HepG2 (cell line): ENCODE results near the gene GSTA1. TPM values are rescaled to one million over a fixed set of nuclear protein-coding genes. Genes with fewer than 3 reads are reported as not detected.
"Not testable (repeated sequence)": the region's sequence is repeated elsewhere in the genome, so short reads cannot be mapped to it uniquely, and the experiment has no call there.

Source experiments
- ATAC-seq: fragments of 200-7000 bp; cut with Tn5 transposase; 3 replicates; pipeline ENCODE4 v1.9.1; 2020; ENCODE audit warnings: mild to moderate bottlenecking, moderate library complexity
- BruUV-seq: library from RNA; stranded (reverse); fragments of 400-500 nt; replicated peaks from 2 replicates; lab custom pipeline; 2021; lab: Mats Ljungman, UMichigan
- CTCF ChIA-PET: fragments of 300-600 bp; formaldehyde crosslinking; extraction: SDS; loops from one replicate; lab custom pipeline; 2021; ENCODE audit warnings: low total read pairs, inconsistent platforms, low intra/inter-chr PET ratio; lab: Yijun Ruan, JAX
- POLR2A ChIA-PET: fragments of 350-600 bp; sonication (Branson Sonifier 250); formaldehyde crosslinking; loops from one replicate; lab custom pipeline; 2020; ENCODE audit warnings: antibody characterized with exemption, inconsistent platforms; lab: Yijun Ruan, JAX
- DNase-seq: peaks from one replicate; pipeline ENCODE4 v3.0.0-alpha.2; 2015; ENCODE audit warnings: low spot score
- FAIRE-seq: peaks from 3 replicates; lab custom pipeline; 2011; peaks lifted over from hg19 to GRCh38; lab: Jason Lieb, UNC
- H2AFZ ChIP-seq: one replicate; pipeline ENCODE4 v1.6.1; 2011; ENCODE audit warnings: low read length, inconsistent platforms
- H3K27ac ChIP-seq: fragments of 300-600 bp; 3 replicates; pipeline ENCODE4 v1.8.0; 2011; ENCODE audit warnings: mixed run types, mild to moderate bottlenecking, mixed read lengths, low read length, inconsistent platforms; ENCODE audit not compliant: insufficient read depth; ENCODE audit errors: extremely low read length
- H3K27me3 ChIP-seq, 2 experiments: fragments of 200-600 bp in 1 of 2; 2 replicates in 1 of 2; 3 replicates in 1 of 2; pipeline versions ENCODE4 v1.6.0 to v1.8.0; 2011; ENCODE audit warnings: low read length in 2 of 2, mild to moderate bottlenecking in 2 of 2, moderate library complexity in 2 of 2, inconsistent platforms in 1 of 2; ENCODE audit not compliant: insufficient read depth in 2 of 2, control insufficient read depth in 1 of 2
- H3K36me3 ChIP-seq, 2 experiments: fragments of 200-600 bp in 1 of 2; replicated peaks in 1 of 2; 2 replicates in 1 of 2; 3 replicates in 1 of 2; pipeline versions ENCODE4 v1.5.1 to v1.8.0; 2011; ENCODE audit warnings: low read length in 2 of 2, inconsistent platforms in 1 of 2; ENCODE audit not compliant: insufficient read depth in 2 of 2, control insufficient read depth in 1 of 2
- H3K4me1 ChIP-seq: 2 replicates; pipeline ENCODE4 v1.5.1; 2012; ENCODE audit warnings: low read length, inconsistent platforms; ENCODE audit not compliant: insufficient read depth
- H3K4me2 ChIP-seq: 2 replicates; pipeline ENCODE4 v1.6.0; 2011; ENCODE audit warnings: low read depth, low read length, inconsistent platforms
- H3K4me3 ChIP-seq, 3 experiments: fragments of 200-600 bp in 1 of 3; sonication (generic), shearing (Covaris generic) in 1 of 3; replicated peaks in 1 of 3; 2 replicates each; pipeline ENCODE4 v1.5.1; 2011 to 2016; ENCODE audit warnings: low read length in 3 of 3, inconsistent platforms in 2 of 3, low read depth in 2 of 3, mild to moderate bottlenecking in 2 of 3, control low read depth in 1 of 3, mixed read lengths in 1 of 3; ENCODE audit not compliant: insufficient read depth in 1 of 3
- H3K79me2 ChIP-seq: one replicate; pipeline ENCODE4 v1.6.1; 2011; ENCODE audit warnings: low read length, inconsistent platforms; ENCODE audit not compliant: insufficient read depth
- H3K9ac ChIP-seq: 2 replicates; pipeline ENCODE4 v1.6.0; 2011; ENCODE audit warnings: mild to moderate bottlenecking, low read depth, low read length, inconsistent platforms; ENCODE audit not compliant: insufficient read depth
- H3K9me3 ChIP-seq: 2 replicates; pipeline ENCODE4 v1.5.1; 2012; ENCODE audit warnings: mild to moderate bottlenecking, low read length
- H4K20me1 ChIP-seq: 2 replicates; pipeline ENCODE4 v1.6.0; 2011; ENCODE audit warnings: inconsistent platforms, mild to moderate bottlenecking, low read length, moderate library complexity; ENCODE audit not compliant: insufficient read depth
- CHD4 ChIP-seq: fragments of 200-600 bp; sonication (generic); IDR thresholded peaks from 2 replicates; pipeline ENCODE4 v1.7.0; 2017; ENCODE audit warnings: mild to moderate bottlenecking, low read length, borderline replicate concordance
- FOXP1 ChIP-seq, 2 experiments: fragments of 450-650 bp in 1 of 2; IDR thresholded peaks; 2 replicates each; pipeline ENCODE4 v1.6.1; 2017 to 2018; ENCODE audit warnings: antibody characterized with exemption in 1 of 2
- IRF9 ChIP-seq: sonication (generic); formaldehyde crosslinking; IDR thresholded peaks from 2 replicates; pipeline ENCODE4 v1.8.0; 2022; ENCODE audit warnings: missing genetic modification reagents, mild to moderate bottlenecking, borderline replicate concordance
- RCOR2 ChIP-seq: IDR thresholded peaks from 2 replicates; pipeline ENCODE4 v1.6.1; 2016; ENCODE audit warnings: missing biosample characterization, missing genetic modification reagents
- ZNF629 ChIP-seq: sonication (generic); formaldehyde crosslinking; conservative IDR thresholded peaks from 2 replicates; pipeline ENCODE4 v1.5.0; 2020; ENCODE audit warnings: missing genetic modification reagents
- WGBS: methylation state at CpG from one replicate; pipeline ENCODE4 v1.1.6; 2017; ENCODE audit warnings: low lambda C conversion rate; 5-methylcytosine and 5-hydroxymethylcytosine counted together
- in situ Hi-C: cut with HindIII; loops from 2 replicates; pipeline ENCODE4 v1.10.0; 2017; ENCODE audit warnings: low pct_unique_long_range_greater_than_20kb; ENCODE audit not compliant: extremely low pct_ligation_motif_present
- intact Hi-C: fragments of 100-400 bp; cut with micrococcal nuclease; formaldehyde crosslinking; loops from one replicate; pipeline ENCODE4 v1.10.0; 2022; ENCODE audit not compliant: unreplicated experiment
- polyA plus RNA-seq, 8 experiments: library from polyadenylated mRNA; depleted of rRNA in 3 of 8; stranded (reverse) in 7 of 8; unstranded in 1 of 8; fragments of >200 nt; fragmentation: Illumina TruSeq in 4 of 8; extraction: Trizol in 4 of 8; gene quantifications; 2 replicates each; pipeline versions ENCODE4 v1.2.1 to v1.2.3, GENCODE V29; 2011 to 2016; ENCODE audit warnings: low read depth in 4 of 8, missing spikeins in 1 of 8, mixed read lengths in 1 of 8; ENCODE audit not compliant: insufficient read depth in 1 of 8
- total RNA-seq, 5 experiments: library from RNA; depleted of rRNA; stranded (reverse); fragments of >200 nt; fragmentation: Illumina TruSeq; extraction: Trizol; gene quantifications; 2 replicates each; pipeline ENCODE4 v1.2.3, GENCODE V29; 2016; ENCODE audit warnings: low read depth in 1 of 5

Gene GSTA1
- total and polyA plus RNA-seq, 2 of the 13 experiments (the other 11 are each of a cell fraction or from before 2014, with no cell fraction given) = 6.2 to 282 TPM

- TF ChIP-seq IRF9 (CRISPR knock-in tag) (0 out of 2 replicates have a peak, but pooled peaks have one; percentile 23), FOXP1 (IDR thresholded peaks at IDR 0.05) (no peak), FOXP1 (CRISPR knock-in tag; IDR thresholded peaks at IDR 0.05) (peak; percentile 46; the same call in 1 of the 2 replicates)
Observed at GRCh38 chr6:52815167-52816092, 11.8 kb upstream of the GSTA1 start (continued).

GRCh38 chr6:52814545-52814944 is 10.9 kb upstream of the GSTA1 start:
- H2AFZ ChIP-seq, intact Hi-C loops, H3K4me3 ChIP-seq, BruUV-seq, H3K9me3 ChIP-seq, DNase-seq, H3K79me2 ChIP-seq, H3K9ac ChIP-seq, ATAC-seq, H3K27me3 ChIP-seq, FAIRE-seq, H3K36me3 ChIP-seq, in situ Hi-C loops, H4K20me1 ChIP-seq: not testable (repeated sequence)
- ChIA-PET POLR2A (interaction anchor here (0.6 to 1.8 kb wide), 4 partner anchors 13 to 180 kb away, joined by 3 to 16 read pairs (median 6); partner anchors contain the start of gene GSTA4), CTCF (interaction anchor here (0.8 to 2.0 kb wide), 3 partner anchors 25 to 90 kb away, joined by 3 to 22 read pairs (median 6); no protein-coding TSS in a partner anchor)
- peak overlapping the region; percentile 89 for H3K27ac ChIP-seq
- 0 out of 2 replicates have a peak, but pooled peaks have one; percentile 25 for TF ChIP-seq RCOR2
- peak; percentile 89 for TF ChIP-seq ZNF629 (CRISPR knock-in tag)
- 0 out of 2 replicates have a peak, but pooled peaks have one; percentile 38 for TF ChIP-seq CHD4
- WGBS = 84% methylated on average over 3 of the region's 3 CpGs
- peaks cover 34% of the 10 kb centered on the region for H3K4me1 ChIP-seq
- H3K4me2 ChIP-seq = 0 out of 2 replicates have a peak overlapping the region, but pooled peaks have one; percentile 92

DNA sequence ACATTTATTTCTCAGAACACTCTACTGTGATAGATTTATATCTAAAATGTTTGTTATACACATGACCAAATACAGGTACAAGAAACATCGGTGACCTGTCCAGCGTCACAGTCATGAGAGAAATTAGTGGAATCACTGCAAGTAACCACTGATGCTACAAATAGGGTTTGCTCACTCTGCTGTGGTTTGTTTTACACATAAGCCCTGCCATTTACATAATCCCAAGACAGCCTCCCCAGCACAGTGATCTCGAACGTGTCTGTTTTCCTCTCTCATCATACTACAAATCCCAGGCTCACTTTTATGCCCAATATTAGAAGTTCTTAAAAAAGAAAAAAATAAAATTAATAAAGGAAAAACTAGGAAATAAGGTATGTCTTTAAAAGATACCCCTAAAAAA is 6.2 kb upstream of the GSTA1 start:
- in situ Hi-C loops, H3K4me3 ChIP-seq, DNase-seq, H2AFZ ChIP-seq, H3K27me3 ChIP-seq, H3K9ac ChIP-seq, H3K36me3 ChIP-seq, FAIRE-seq, BruUV-seq, POLR2A ChIA-PET, ATAC-seq, H4K20me1 ChIP-seq, CTCF ChIA-PET, H3K79me2 ChIP-seq, H3K27ac ChIP-seq, intact Hi-C loops, H3K4me2 ChIP-seq, H3K9me3 ChIP-seq: not testable (repeated sequence)
- WGBS = 95% methylated on average over 4 of the region's 4 CpGs
- H3K4me1 ChIP-seq = peaks cover 19% of the 10 kb centered on the region
